Astrocyte (in vitro differentiated cells and primary cell): ENCODE measurements around the gene RUVBL1.

Experiments
- CTCF ChIP-seq: IDR thresholded peaks from 2 replicates; pipeline ENCODE4 v1.5.1; 2011; ENCODE audit warnings: low read depth, mild to moderate bottlenecking, inconsistent platforms, low read length, moderate library complexity; ENCODE audit not compliant: insufficient read depth
- EZH2 ChIP-seq: IDR thresholded peaks from 2 replicates; pipeline ENCODE4 v1.6.1; 2012; ENCODE audit warnings: mild to moderate bottlenecking, low read length, inconsistent platforms; ENCODE audit not compliant: insufficient read depth

- no peak for TF ChIP-seq CTCF
- TF ChIP-seq EZH2 = no peak
These were observed 20.4 kb downstream of the RUVBL1 start for GRCh38 chr3:128103136-128103676.
